ENCODE data around the gene UTS2R.

Gene UTS2R

GRCh38 chr17:82384051-82384729, 12.6 kb downstream of the UTS2R start:
- no peaks in the 10 kb centered on the region for H3K36me3 ChIP-seq (ENCODE audit: insufficient read depth, low read depth, low read length)
- no peaks in the 10 kb centered on the region for H3K27me3 ChIP-seq (ENCODE audit: insufficient read depth, low read length)
- no peak overlapping the region for H3K4me3 ChIP-seq (ENCODE audit: low read length)
- H3K9ac ChIP-seq (ENCODE audit: low read depth, low read length): no peak overlapping the region
- H3K4me1 ChIP-seq (ENCODE audit: insufficient read depth, low read length): peaks cover 4% of the 10 kb centered on the region; the same call in 1 of the 2 replicates
- H3K9me3 ChIP-seq (ENCODE audit: insufficient read depth, low read depth, low read length): no peaks in the 10 kb centered on the region
- H3K27ac ChIP-seq (ENCODE audit: low read length): no peak overlapping the region

GRCh38 chr17:82384730-82385481, 13.3 kb downstream of the UTS2R start:
- H3K9ac ChIP-seq (ENCODE audit: low read depth, low read length): no peak overlapping the region
- no peaks in the 10 kb centered on the region for H3K9me3 ChIP-seq (ENCODE audit: insufficient read depth, low read depth, low read length)
- no peak overlapping the region for H3K27ac ChIP-seq (ENCODE audit: low read length)
- peaks cover 4% of the 10 kb centered on the region; the same call in 1 of the 2 replicates for H3K4me1 ChIP-seq (ENCODE audit: insufficient read depth, low read length)
- no peak overlapping the region for H3K4me3 ChIP-seq (ENCODE audit: low read length)
- H3K27me3 ChIP-seq (ENCODE audit: insufficient read depth, low read length): no peaks in the 10 kb centered on the region
- no peaks in the 10 kb centered on the region for H3K36me3 ChIP-seq (ENCODE audit: insufficient read depth, low read depth, low read length)

- Histone ChIP-seq H3K9me3 (ENCODE audit: insufficient read depth, low read depth, low read length) (no peaks in the 10 kb centered on the region), H3K27me3 (ENCODE audit: insufficient read depth, low read length) (no peaks in the 10 kb centered on the region), H3K4me1 (ENCODE audit: insufficient read depth, low read length) (peaks cover 4% of the 10 kb centered on the region; the same call in 1 of the 2 replicates), H3K27ac (ENCODE audit: low read length) (no peak overlapping the region), H3K36me3 (ENCODE audit: insufficient read depth, low read depth, low read length) (no peaks in the 10 kb centered on the region), H3K9ac (ENCODE audit: low read depth, low read length) (no peak overlapping the region), H3K4me3 (ENCODE audit: low read length) (no peak overlapping the region)
Measured at GRCh38 chr17:82385559-82386254, 14.1 kb downstream of the UTS2R start.

GRCh38 chr17:82386255-82386831, 14.8 kb downstream of the UTS2R start:
- H3K27ac ChIP-seq (ENCODE audit: low read length): no peak overlapping the region
- H3K36me3 ChIP-seq (ENCODE audit: insufficient read depth, low read depth, low read length): no peaks in the 10 kb centered on the region

GRCh38 chr17:82386881-82387704, 15.5 kb downstream of the UTS2R start:
- no peak overlapping the region for H3K27ac ChIP-seq (ENCODE audit: low read length)
- no peak overlapping the region for H3K4me3 ChIP-seq (ENCODE audit: low read length)
- no peaks in the 10 kb centered on the region for H3K36me3 ChIP-seq (ENCODE audit: insufficient read depth, low read depth, low read length)
- H3K27me3 ChIP-seq (ENCODE audit: insufficient read depth, low read length): no peaks in the 10 kb centered on the region
- peaks cover 4% of the 10 kb centered on the region; the same call in 1 of the 2 replicates for H3K4me1 ChIP-seq (ENCODE audit: insufficient read depth, low read length)
- H3K9ac ChIP-seq (ENCODE audit: low read depth, low read length): no peak overlapping the region
- no peaks in the 10 kb centered on the region for H3K9me3 ChIP-seq (ENCODE audit: insufficient read depth, low read depth, low read length)

More at GRCh38 chr17:82386255-82386831, 14.8 kb downstream of the UTS2R start:
- peaks cover 4% of the 10 kb centered on the region; the same call in 1 of the 2 replicates for H3K4me1 ChIP-seq (ENCODE audit: insufficient read depth, low read length)
- H3K4me3 ChIP-seq (ENCODE audit: low read length): no peak overlapping the region
- H3K9ac ChIP-seq (ENCODE audit: low read depth, low read length): no peak overlapping the region
- no peaks in the 10 kb centered on the region for H3K27me3 ChIP-seq (ENCODE audit: insufficient read depth, low read length)
- no peaks in the 10 kb centered on the region for H3K9me3 ChIP-seq (ENCODE audit: insufficient read depth, low read depth, low read length)

- Histone ChIP-seq H3K4me3 (ENCODE audit: low read length) (no peak overlapping the region), H3K36me3 (ENCODE audit: insufficient read depth, low read depth, low read length) (no peaks in the 10 kb centered on the region), H3K27me3 (ENCODE audit: insufficient read depth, low read length) (no peaks in the 10 kb centered on the region), H3K9ac (ENCODE audit: low read depth, low read length) (no peak overlapping the region), H3K9me3 (ENCODE audit: insufficient read depth, low read depth, low read length) (no peaks in the 10 kb centered on the region), H3K4me1 (ENCODE audit: insufficient read depth, low read length) (peaks cover 4% of the 10 kb centered on the region; the same call in 1 of the 2 replicates), H3K27ac (ENCODE audit: low read length) (no peak overlapping the region)
Measured at GRCh38 chr17:82387705-82388106, 16.1 kb downstream of the UTS2R start.

GRCh38 chr17:82388223-82388921, 16.8 kb downstream of the UTS2R start:
- no peak overlapping the region for H3K9ac ChIP-seq (ENCODE audit: low read depth, low read length)
- H3K4me3 ChIP-seq (ENCODE audit: low read length): no peak overlapping the region
- H3K27me3 ChIP-seq (ENCODE audit: insufficient read depth, low read length): no peaks in the 10 kb centered on the region
- peaks cover 4% of the 10 kb centered on the region; the same call in 1 of the 2 replicates for H3K4me1 ChIP-seq (ENCODE audit: insufficient read depth, low read length)
- H3K36me3 ChIP-seq (ENCODE audit: insufficient read depth, low read depth, low read length): no peaks in the 10 kb centered on the region; the same call in none of the 2 replicates
- no peaks in the 10 kb centered on the region for H3K9me3 ChIP-seq (ENCODE audit: insufficient read depth, low read depth, low read length)
- no peak overlapping the region for H3K27ac ChIP-seq (ENCODE audit: low read length)

GRCh38 chr17:82388922-82389283, 17.3 kb downstream of the UTS2R start:
- no peaks in the 10 kb centered on the region for H3K9me3 ChIP-seq (ENCODE audit: insufficient read depth, low read depth, low read length)
- H3K4me1 ChIP-seq (ENCODE audit: insufficient read depth, low read length): peaks cover 4% of the 10 kb centered on the region; the same call in 1 of the 2 replicates
- H3K9ac ChIP-seq (ENCODE audit: low read depth, low read length): no peak overlapping the region
- H3K27ac ChIP-seq (ENCODE audit: low read length): no peak overlapping the region
- no peaks in the 10 kb centered on the region; the same call in none of the 2 replicates for H3K36me3 ChIP-seq (ENCODE audit: insufficient read depth, low read depth, low read length)
- H3K27me3 ChIP-seq (ENCODE audit: insufficient read depth, low read length): no peaks in the 10 kb centered on the region
- no peak overlapping the region for H3K4me3 ChIP-seq (ENCODE audit: low read length)

- Histone ChIP-seq H3K4me1 (ENCODE audit: insufficient read depth, low read length) (peaks cover 4% of the 10 kb centered on the region; the same call in 1 of the 2 replicates), H3K9ac (ENCODE audit: low read depth, low read length) (no peak overlapping the region)
Measured at GRCh38 chr17:82389379-82389778, 17.8 kb downstream of the UTS2R start.

GRCh38 chr17:82390015-82390859, 18.7 kb downstream of the UTS2R start:
- no peak overlapping the region for H3K4me3 ChIP-seq (ENCODE audit: low read length)
- no peak overlapping the region for H3K27ac ChIP-seq (ENCODE audit: low read length)
- no peak overlapping the region for H3K9ac ChIP-seq (ENCODE audit: low read depth, low read length)
- no peaks in the 10 kb centered on the region for H3K27me3 ChIP-seq (ENCODE audit: insufficient read depth, low read length)
- no peaks in the 10 kb centered on the region for H3K9me3 ChIP-seq (ENCODE audit: insufficient read depth, low read depth, low read length)
- no peaks in the 10 kb centered on the region; the same call in none of the 2 replicates for H3K36me3 ChIP-seq (ENCODE audit: insufficient read depth, low read depth, low read length)
- no peaks in the 10 kb centered on the region for H3K4me1 ChIP-seq (ENCODE audit: insufficient read depth, low read length)

More at GRCh38 chr17:82389379-82389778, 17.8 kb downstream of the UTS2R start:
- H3K4me3 ChIP-seq (ENCODE audit: low read length): no peak overlapping the region
- H3K36me3 ChIP-seq (ENCODE audit: insufficient read depth, low read depth, low read length): no peaks in the 10 kb centered on the region; the same call in none of the 2 replicates
- H3K9me3 ChIP-seq (ENCODE audit: insufficient read depth, low read depth, low read length): no peaks in the 10 kb centered on the region
- no peak overlapping the region for H3K27ac ChIP-seq (ENCODE audit: low read length)
- no peaks in the 10 kb centered on the region for H3K27me3 ChIP-seq (ENCODE audit: insufficient read depth, low read length)
